ENCODE data around the gene HMGCS2.

- TF ChIP-seq NFRKB (IDR thresholded peaks at IDR 0.05; ENCODE audit: low read depth) (no peak), CTCF (IDR thresholded peaks at IDR 0.05 in 2 of 3, conservative IDR thresholded peaks at IDR 0.05 in 1 of 3; ENCODE audit: insufficient read depth in 2 of 3, low read depth in 1 of 3, low read length in 3 of 3) (no peak), ATF4 (CRISPR knock-in tag; IDR thresholded peaks at IDR 0.05) (no peak), SRF (CRISPR knock-in tag; IDR thresholded peaks at IDR 0.05) (no peak), JUND (IDR thresholded peaks at IDR 0.05; ENCODE audit: borderline replicate concordance, low read depth, low read length) (no peak), JUND (tag; IDR thresholded peaks at IDR 0.05; ENCODE audit: borderline replicate concordance, low read depth, low read length) (no peak), NFATC3 (IDR thresholded peaks at IDR 0.05) (no peak), MAFK (IDR thresholded peaks at IDR 0.05; ENCODE audit: low read length) (no peak), EZH2 (IDR thresholded peaks at IDR 0.05; ENCODE audit: borderline replicate concordance, low read depth, low read length) (no peak), ZNF76 (CRISPR knock-in tag; IDR thresholded peaks at IDR 0.05; ENCODE audit: borderline replicate concordance) (no peak), ZNF232 (CRISPR knock-in tag; IDR thresholded peaks at IDR 0.05) (no peak)
These were observed 49.7 kb downstream of the HMGCS2 start for GRCh38 chr1:119718972-119719371.

Measured in K562 (cell line).